ENCODE measurements around the gene MMADHC. TPM values are rescaled to one million over a fixed set of nuclear protein-coding genes. Genes with fewer than 3 reads are reported as not detected.

Gene MMADHC
- total and polyA plus RNA-seq, 10 donors = 38.0 to 85.6 (median 66.2) TPM

- peak overlapping the region; percentile 41 to 78 (median 60) for H3K4me3 ChIP-seq
- no peak for DNase-seq
- intact Hi-C loops (cut with DNase I; ENCODE audit: low total_unique reads) = no loop called here
- H3K9me3 ChIP-seq = no peaks in the 10 kb centered on the region
- 73 to 85% (median 84%) methylated on average over 3 of the region's 3 CpGs for WGBS, 5 donors
- H3K36me3 ChIP-seq = peaks cover 3 to 39% (median 14%) of the 10 kb centered on the region in 6 donors
- H3K27me3 ChIP-seq (replicated peaks in 1 of 7) = no peaks in the 10 kb centered on the region
- peak overlapping the region in 5 of 8 donors; percentile 9 to 99 (median 95) for H3K27ac ChIP-seq
- TF ChIP-seq POLR2AphosphoS5 (IDR thresholded peaks at IDR 0.05) (no peak), POLR2A (IDR thresholded peaks at IDR 0.05) (no peak)
- TF ChIP-seq, protein P1, sequence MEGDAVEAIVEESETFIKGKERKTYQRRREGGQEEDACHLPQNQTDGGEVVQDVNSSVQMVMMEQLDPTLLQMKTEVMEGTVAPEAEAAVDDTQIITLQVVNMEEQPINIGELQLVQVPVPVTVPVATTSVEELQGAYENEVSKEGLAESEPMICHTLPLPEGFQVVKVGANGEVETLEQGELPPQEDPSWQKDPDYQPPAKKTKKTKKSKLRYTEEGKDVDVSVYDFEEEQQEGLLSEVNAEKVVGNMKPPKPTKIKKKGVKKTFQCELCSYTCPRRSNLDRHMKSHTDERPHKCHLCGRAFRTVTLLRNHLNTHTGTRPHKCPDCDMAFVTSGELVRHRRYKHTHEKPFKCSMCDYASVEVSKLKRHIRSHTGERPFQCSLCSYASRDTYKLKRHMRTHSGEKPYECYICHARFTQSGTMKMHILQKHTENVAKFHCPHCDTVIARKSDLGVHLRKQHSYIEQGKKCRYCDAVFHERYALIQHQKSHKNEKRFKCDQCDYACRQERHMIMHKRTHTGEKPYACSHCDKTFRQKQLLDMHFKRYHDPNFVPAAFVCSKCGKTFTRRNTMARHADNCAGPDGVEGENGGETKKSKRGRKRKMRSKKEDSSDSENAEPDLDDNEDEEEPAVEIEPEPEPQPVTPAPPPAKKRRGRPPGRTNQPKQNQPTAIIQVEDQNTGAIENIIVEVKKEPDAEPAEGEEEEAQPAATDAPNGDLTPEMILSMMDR (IDR thresholded peaks at IDR 0.05 in 8 of 11, conservative IDR thresholded peaks at IDR 0.05 in 3 of 11) = no peak
- H3K4me1 ChIP-seq = peaks cover 13 to 66% (median 55%) of the 10 kb centered on the region in 6 donors
These were observed 1.5 kb downstream of the MMADHC start for GRCh38 chr2:149586063-149586462.

GRCh38 chr2:149585166-149585885 lies 2.2 kb downstream of the MMADHC start:
- intact Hi-C loops (cut with DNase I; ENCODE audit: low total_unique reads) = no loop called here
- peaks cover 13 to 73% (median 58%) of the 10 kb centered on the region in 6 donors for H3K4me1 ChIP-seq
- WGBS, 5 donors = 92 to 98% (median 96%) methylated on average over 2 of the region's 2 CpGs
- no peak for DNase-seq
- TF ChIP-seq, protein P1 (IDR thresholded peaks at IDR 0.05 in 8 of 11, conservative IDR thresholded peaks at IDR 0.05 in 3 of 11) = no peak
- TF ChIP-seq POLR2A (IDR thresholded peaks at IDR 0.05) (no peak), POLR2AphosphoS5 (IDR thresholded peaks at IDR 0.05) (no peak)
- no peaks in the 10 kb centered on the region for H3K9me3 ChIP-seq
- peak overlapping the region in 5 of 8 donors; percentile 9 to 99 (median 95) for H3K27ac ChIP-seq
- peak overlapping the region in 5 of 8 donors; percentile 60 to 78 (median 66) for H3K4me3 ChIP-seq
- peaks cover 3 to 46% (median 21%) of the 10 kb centered on the region in 6 donors for H3K36me3 ChIP-seq
- no peaks in the 10 kb centered on the region for H3K27me3 ChIP-seq (replicated peaks in 1 of 7)

DNA sequence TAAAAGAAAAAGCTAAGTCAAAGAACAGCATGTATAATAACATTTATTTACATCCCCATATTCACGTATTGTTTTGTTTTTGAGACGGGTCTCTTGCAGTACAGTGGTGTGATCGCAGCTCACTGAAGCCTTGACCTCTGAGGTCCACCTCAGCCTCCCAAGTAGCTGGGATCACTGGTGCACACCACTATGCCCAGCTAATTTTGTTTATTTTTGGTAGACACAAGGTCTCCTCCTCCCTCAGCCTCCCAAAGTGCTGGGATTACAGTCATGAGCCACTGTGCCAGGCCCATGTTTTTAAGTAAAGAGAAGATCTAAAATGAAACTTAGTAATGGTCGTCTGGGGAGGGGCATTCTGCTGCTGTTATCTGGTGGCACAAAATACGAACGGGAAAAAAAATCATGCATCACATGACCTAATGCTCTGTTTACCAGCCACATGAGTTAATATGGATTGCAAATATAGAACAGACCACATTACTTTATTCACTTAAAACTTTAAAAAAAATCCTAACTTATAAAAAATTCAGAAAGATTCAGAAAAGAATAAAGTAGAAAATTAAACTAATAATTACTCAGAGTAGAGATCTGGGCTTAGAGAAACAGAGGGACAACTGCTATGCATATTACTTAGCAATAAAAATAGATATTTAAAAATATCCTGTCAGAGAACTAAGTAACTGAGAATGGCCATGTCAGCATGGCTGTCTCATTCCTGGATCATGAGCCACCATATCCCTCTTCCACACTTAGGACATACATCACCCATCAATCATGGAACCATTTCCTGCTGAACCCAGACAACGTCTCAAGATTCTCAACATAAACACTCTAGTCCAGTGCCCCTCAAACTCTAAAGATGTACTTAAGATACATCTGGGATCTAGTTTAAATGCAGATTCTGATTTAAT lies 7.3 kb downstream of the MMADHC start:
- no peaks in the 10 kb centered on the region for H3K9me3 ChIP-seq
- peaks cover 7 to 89% (median 48%) of the 10 kb centered on the region in 6 donors for H3K4me1 ChIP-seq
- TF ChIP-seq POLR2A (IDR thresholded peaks at IDR 0.05) (no peak), POLR2AphosphoS5 (IDR thresholded peaks at IDR 0.05) (no peak)
- TF ChIP-seq, protein P1 (IDR thresholded peaks at IDR 0.05 in 8 of 11, conservative IDR thresholded peaks at IDR 0.05 in 3 of 11) = no peak
- DNase-seq = no peak
- intact Hi-C loops (cut with DNase I; ENCODE audit: low total_unique reads) = no loop called here
- WGBS, 5 donors = 82 to 87% (median 86%) methylated on average over 7 of the region's 7 CpGs
- H3K4me3 ChIP-seq = no peak overlapping the region
- peaks cover 3 to 97% (median 68%) of the 10 kb centered on the region in 6 donors for H3K36me3 ChIP-seq
- H3K27me3 ChIP-seq (replicated peaks in 1 of 7) = no peaks in the 10 kb centered on the region
- H3K27ac ChIP-seq = no peak overlapping the region
